Parathyroid adenoma (tissue), 2 donors: ENCODE measurements around the gene JAK2.

Experiments used
- H2AFZ ChIP-seq: fragments of 300-600 bp; sonication (generic); one replicate; pipeline ENCODE4 v1.7.0; 2017; ENCODE audit warnings: antibody characterized with exemption, mild to moderate bottlenecking
- H3K27ac ChIP-seq: fragments of 300-600 bp; sonication (generic); one replicate; pipeline ENCODE4 v1.7.0; 2017
- H3K27me3 ChIP-seq: fragments of 300-600 bp; sonication (generic); one replicate; pipeline ENCODE4 v1.7.0; 2017; ENCODE audit warnings: low read length; ENCODE audit not compliant: control insufficient read depth, insufficient read depth
- H3K36me3 ChIP-seq: fragments of 300-600 bp; sonication (generic); one replicate; pipeline ENCODE4 v1.7.0; 2017; ENCODE audit warnings: low read length; ENCODE audit not compliant: control insufficient read depth, insufficient read depth
- H3K4me1 ChIP-seq: fragments of 300-600 bp; sonication (generic); one replicate; pipeline ENCODE4 v1.7.0; 2017; ENCODE audit warnings: control low read depth
- H3K4me2 ChIP-seq: fragments of 300-600 bp; sonication (generic); one replicate; pipeline ENCODE4 v1.7.0; 2017; ENCODE audit warnings: low read length
- H3K4me3 ChIP-seq: fragments of 300-600 bp; sonication (generic); one replicate; pipeline ENCODE4 v1.7.0; 2017; ENCODE audit warnings: low read depth, low read length
- H3K79me2 ChIP-seq: fragments of 300-600 bp; sonication (generic); one replicate; pipeline ENCODE4 v1.7.0; 2017; ENCODE audit warnings: control low read depth
- H3K9ac ChIP-seq: fragments of 300-600 bp; sonication (generic); one replicate; pipeline ENCODE4 v1.7.0; 2017; ENCODE audit warnings: mild to moderate bottlenecking
- H3K9me3 ChIP-seq: fragments of 300-600 bp; sonication (generic); one replicate; pipeline ENCODE4 v1.7.0; 2017; ENCODE audit warnings: low read length; ENCODE audit not compliant: control insufficient read depth
- CTCF ChIP-seq: fragments of 300-600 bp; sonication (generic); IDR thresholded peaks from one replicate; pipeline ENCODE4 v1.7.0; 2017; ENCODE audit warnings: antibody characterized with exemption, mild to moderate bottlenecking
- donor health status: primary hyperparathyroidism.

JAK2 gene

GRCh38 chr9:5002811-5003210 is 17.7 kb downstream of the JAK2 start:
- Histone ChIP-seq H2AFZ (no peak overlapping the region), H3K9me3 (no peaks in the 10 kb centered on the region), H3K79me2 (no peaks in the 10 kb centered on the region), H3K9ac (no peak overlapping the region), H3K27ac (no peak overlapping the region), H3K4me2 (no peak overlapping the region), H3K36me3 (no peaks in the 10 kb centered on the region), H3K4me1 (no peaks in the 10 kb centered on the region), H3K4me3 (no peak overlapping the region), H3K27me3 (no peaks in the 10 kb centered on the region)
- TF ChIP-seq CTCF, result no peak

GRCh38 chr9:5004481-5004880 is 19.4 kb downstream of the JAK2 start:
- Histone ChIP-seq H3K4me3 (no peak overlapping the region), H2AFZ (no peak overlapping the region), H3K4me2 (no peak overlapping the region), H3K79me2 (peaks cover 3% of the 10 kb centered on the region), H3K36me3 (no peaks in the 10 kb centered on the region), H3K27ac (no peak overlapping the region), H3K9ac (no peak overlapping the region), H3K9me3 (no peaks in the 10 kb centered on the region), H3K27me3 (no peaks in the 10 kb centered on the region), H3K4me1 (no peaks in the 10 kb centered on the region)
- TF ChIP-seq CTCF, result no peak

- H3K27me3 ChIP-seq, result no peaks in the 10 kb centered on the region
- H3K9me3 ChIP-seq, result no peaks in the 10 kb centered on the region
- H3K9ac ChIP-seq, result no peak overlapping the region
- TF ChIP-seq CTCF, result no peak
- no peak overlapping the region for H2AFZ ChIP-seq
- no peaks in the 10 kb centered on the region for H3K36me3 ChIP-seq
- peaks cover 7% of the 10 kb centered on the region for H3K79me2 ChIP-seq
- no peaks in the 10 kb centered on the region for H3K4me1 ChIP-seq
- H3K4me2 ChIP-seq, result no peak overlapping the region
- H3K27ac ChIP-seq, result no peak overlapping the region
- H3K4me3 ChIP-seq, result no peak overlapping the region
Observed at GRCh38 chr9:5008202-5008601, 23.1 kb downstream of the JAK2 start.

GRCh38 chr9:5013374-5013773 is 28.3 kb downstream of the JAK2 start:
- H3K9ac ChIP-seq, result no peak overlapping the region
- peaks cover 8% of the 10 kb centered on the region for H3K79me2 ChIP-seq
- H3K9me3 ChIP-seq, result no peaks in the 10 kb centered on the region
- H3K4me3 ChIP-seq, result no peak overlapping the region
- no peaks in the 10 kb centered on the region for H3K27me3 ChIP-seq
- H3K36me3 ChIP-seq, result no peaks in the 10 kb centered on the region
- H3K4me2 ChIP-seq, result no peak overlapping the region
- TF ChIP-seq CTCF, result no peak
- H2AFZ ChIP-seq, result no peak overlapping the region
- no peaks in the 10 kb centered on the region for H3K4me1 ChIP-seq
- no peak overlapping the region for H3K27ac ChIP-seq

- H3K27ac ChIP-seq, result no peak overlapping the region
- H3K27me3 ChIP-seq, result no peaks in the 10 kb centered on the region
- no peak overlapping the region for H3K4me3 ChIP-seq
- H2AFZ ChIP-seq, result no peak overlapping the region
- H3K9me3 ChIP-seq, result no peaks in the 10 kb centered on the region
- no peak for TF ChIP-seq CTCF
- H3K9ac ChIP-seq, result no peak overlapping the region
- no peak overlapping the region for H3K4me2 ChIP-seq
- no peaks in the 10 kb centered on the region for H3K36me3 ChIP-seq
- H3K4me1 ChIP-seq, result no peaks in the 10 kb centered on the region
- peaks cover 11% of the 10 kb centered on the region for H3K79me2 ChIP-seq
Observed at GRCh38 chr9:5015934-5016333, 30.9 kb downstream of the JAK2 start.
